Esophagus squamous epithelium (tissue), 4 donors: ENCODE data around the gene CREB5.

Experiments used
- CTCF ChIP-seq, 6 experiments: fragments of 450-650 bp in 4 of 6; fragments of 200-600 bp in 2 of 6; sonication (generic) in 2 of 6; IDR thresholded peaks; one replicate each; pipeline ENCODE4 v1.5.1; 2016 to 2019; ENCODE audit warnings: antibody characterized with exemption in 6 of 6, mild to moderate bottlenecking in 4 of 6, moderate library complexity in 4 of 6
- POLR2A ChIP-seq, 4 donors: fragments of 450-650 bp; IDR thresholded peaks; one replicate each; pipeline ENCODE4 v1.6.1; 2017; ENCODE audit warnings: antibody characterized with exemption in 4 of 4, mild to moderate bottlenecking in 4 of 4, moderate library complexity in 3 of 4

- no peak for TF ChIP-seq CTCF (IDR thresholded peaks at IDR 0.05)
- TF ChIP-seq POLR2A (IDR thresholded peaks at IDR 0.05): no peak
Observed at GRCh38 chr7:28430616-28431015, 18.3 kb downstream of the CREB5 start.
